K562 (cell line): ENCODE results near the gene MTHFD2. TPM values are rescaled to one million over a fixed set of nuclear protein-coding genes. Genes with fewer than 3 reads are reported as not detected.

Experiments
- ATAC-seq: fragments of 200-7000 bp; cut with Tn5 transposase; 3 replicates; pipeline ENCODE4 v1.9.1; 2020; ENCODE audit warnings: moderate library complexity
- BruUV-seq: library from RNA; stranded (reverse); fragments of 400-500 nt; replicated peaks from 2 replicates; lab custom pipeline; 2021; lab: Mats Ljungman, UMichigan
- CTCF ChIA-PET: fragments of 300-600 bp; formaldehyde crosslinking; extraction: SDS; loops from one replicate; lab custom pipeline; 2021; ENCODE audit warnings: low intra/inter-chr PET ratio; lab: Yijun Ruan, JAX
- POLR2A ChIA-PET: fragments of 300-600, 350-650 bp; sonication (Branson Sonifier 250); formaldehyde crosslinking; extraction: SDS; loops from one replicate; lab custom pipeline; 2021; ENCODE audit warnings: antibody characterized with exemption, inconsistent platforms; lab: Yijun Ruan, JAX
- DNase-seq, 4 experiments: peaks; one replicate each; pipeline versions ENCODE4 v3.0.0 to v3.0.0-alpha.2; 2011 to 2018; ENCODE audit warnings: low spot score in 3 of 4, mixed read lengths in 3 of 4; ENCODE audit errors: extremely low read depth in 1 of 4
- FAIRE-seq: peaks from 2 replicates; lab custom pipeline; 2011; peaks lifted over from hg19 to GRCh38; lab: Jason Lieb, UNC
- H2AFZ ChIP-seq: 2 replicates; pipeline ENCODE4 v1.6.0; 2011; ENCODE audit warnings: low read depth, low read length, control low read depth, inconsistent platforms
- H3K27ac ChIP-seq: fragments of 200-600 bp; 3 replicates; pipeline ENCODE4 v1.8.0; 2011; ENCODE audit warnings: low read depth, mild to moderate bottlenecking, control low read depth, inconsistent platforms, low read length, moderate library complexity, mixed read lengths; ENCODE audit errors: extremely low read depth
- H3K27me3 ChIP-seq, 2 experiments: fragments of 300-600 bp in 1 of 2; 2 replicates in 1 of 2; 3 replicates in 1 of 2; pipeline versions ENCODE4 v1.6.0 to v1.8.0; 2011; ENCODE audit warnings: inconsistent platforms in 2 of 2, low read length in 2 of 2, mild to moderate bottlenecking in 1 of 2, mixed read lengths in 1 of 2, moderate library complexity in 1 of 2; ENCODE audit not compliant: control insufficient read depth in 2 of 2, insufficient read depth in 2 of 2
- H3K36me3 ChIP-seq: fragments of 300-600 bp; 3 replicates; pipeline ENCODE4 v1.8.0; 2011; ENCODE audit warnings: mild to moderate bottlenecking, low read length, inconsistent platforms; ENCODE audit not compliant: control insufficient read depth, insufficient read depth
- H3K4me1 ChIP-seq, 2 experiments: fragments of 200-600 bp in 1 of 2; replicated peaks in 1 of 2; 2 replicates in 1 of 2; 3 replicates in 1 of 2; pipeline versions ENCODE4 v1.5.1 to v1.8.0; 2011; ENCODE audit warnings: inconsistent platforms in 2 of 2, low read length in 2 of 2, mild to moderate bottlenecking in 1 of 2, mixed read lengths in 1 of 2, moderate library complexity in 1 of 2; ENCODE audit not compliant: control insufficient read depth in 2 of 2, insufficient read depth in 2 of 2
- H3K4me2 ChIP-seq: 2 replicates; pipeline ENCODE4 v1.6.1; 2011; ENCODE audit warnings: low read length, control low read depth, inconsistent platforms, mixed read lengths; ENCODE audit not compliant: insufficient read depth
- H3K4me3 ChIP-seq: fragments of 200-600 bp; sonication (generic), shearing (Covaris generic); 2 replicates; pipeline ENCODE4 v1.5.1; 2016; ENCODE audit warnings: control low read depth, inconsistent platforms
- H3K79me2 ChIP-seq: fragments of 200-600 bp; 3 replicates; pipeline ENCODE4 v1.8.0; 2011; ENCODE audit warnings: low read length, inconsistent platforms; ENCODE audit not compliant: control insufficient read depth, insufficient read depth
- H3K9ac ChIP-seq, 2 experiments: 2 replicates each; pipeline versions ENCODE4 v1.6.0 to v1.6.1; 2011; ENCODE audit warnings: low read depth in 2 of 2, low read length in 2 of 2, control low read depth in 1 of 2, inconsistent platforms in 1 of 2, mild to moderate bottlenecking in 1 of 2, mixed read lengths in 1 of 2; ENCODE audit not compliant: insufficient read depth in 1 of 2
- H3K9me1 ChIP-seq: one replicate; pipeline ENCODE4 v1.6.0; 2011; ENCODE audit warnings: inconsistent platforms, mild to moderate bottlenecking, low read length, moderate library complexity; ENCODE audit not compliant: control insufficient read depth, insufficient read depth
- H3K9me3 ChIP-seq: replicated peaks from 2 replicates; pipeline ENCODE4 v1.5.1; 2011; ENCODE audit warnings: low read depth, low read length, inconsistent platforms; ENCODE audit not compliant: control insufficient read depth, insufficient read depth
- H4K20me1 ChIP-seq: replicated peaks from 2 replicates; pipeline ENCODE4 v1.6.1; 2011; ENCODE audit warnings: low read length, inconsistent platforms, mixed read lengths; ENCODE audit not compliant: control insufficient read depth, insufficient read depth
- ARHGAP35 ChIP-seq: fragments of 450-650 bp; IDR thresholded peaks from 2 replicates; pipeline ENCODE4 v1.6.1; 2018; ENCODE audit not compliant: partially characterized antibody
- ELF2 ChIP-seq: fragments of 250-450 bp; sonication (Bioruptor Pico); IDR thresholded peaks from 2 replicates; pipeline ENCODE4 v1.5.0; 2021; ENCODE audit warnings: mild to moderate bottlenecking
- GABPB2 ChIP-seq: fragments of 250-450 bp; sonication (Bioruptor Pico); conservative IDR thresholded peaks from 2 replicates; pipeline ENCODE4 v1.5.1; 2021; ENCODE audit warnings: mild to moderate bottlenecking
- KDM1A ChIP-seq, 2 experiments: fragments of 450-650 bp; IDR thresholded peaks; 2 replicates each; pipeline ENCODE4 v1.6.1; 2016; ENCODE audit warnings: mild to moderate bottlenecking in 2 of 2
- MECOM ChIP-seq: fragments of 250-450 bp; sonication (Bioruptor Pico); IDR thresholded peaks from 2 replicates; pipeline ENCODE4 v1.8.0; 2022; ENCODE audit warnings: inconsistent platforms
- MEIS2 ChIP-seq: fragments of 450-650 bp; IDR thresholded peaks from 2 replicates; pipeline ENCODE4 v1.6.1; 2014; ENCODE audit warnings: mild to moderate bottlenecking; ENCODE audit not compliant: partially characterized antibody
- NFE2 ChIP-seq: IDR thresholded peaks from 2 replicates; pipeline ENCODE4 v1.6.1; 2014; ENCODE audit warnings: antibody characterized with exemption, low read depth
- PHF20 ChIP-seq: fragments of 450-650 bp; IDR thresholded peaks from 2 replicates; pipeline ENCODE4 v1.6.1; 2018; ENCODE audit not compliant: partially characterized antibody
- PKNOX1 ChIP-seq: fragments of 450-650 bp; IDR thresholded peaks from 2 replicates; pipeline ENCODE4 v1.6.1; 2016
- POLR2AphosphoS5 ChIP-seq: IDR thresholded peaks from 2 replicates; pipeline ENCODE4 v1.6.1; 2011; ENCODE audit warnings: mild to moderate bottlenecking, low read depth, low read length, moderate library complexity; ENCODE audit not compliant: control insufficient read depth, insufficient read depth
- RB1 ChIP-seq: fragments of 450-650 bp; IDR thresholded peaks from 2 replicates; pipeline ENCODE4 v1.6.1; 2017; ENCODE audit warnings: low read depth, mild to moderate bottlenecking
- RBM39 ChIP-seq: fragments of 200-400 bp; formaldehyde crosslinking; optimal IDR thresholded peaks from 2 replicates; pipeline ENCODE3; 2018; ENCODE audit warnings: low read depth, low read length
- SPI1 ChIP-seq: IDR thresholded peaks from 2 replicates; pipeline ENCODE4 v1.6.1; 2011; ENCODE audit warnings: low read depth, low read length, control low read depth, borderline replicate concordance
- STAT5B ChIP-seq: fragments of 250-450 bp; sonication (Bioruptor Pico); IDR thresholded peaks from 2 replicates; pipeline ENCODE4 v1.8.0; 2021; ENCODE audit warnings: mild to moderate bottlenecking, inconsistent platforms
- ZNF146 ChIP-seq: IDR thresholded peaks from one replicate; pipeline ENCODE4 v1.6.1; 2018; ENCODE audit warnings: missing compliant biosample characterization; ENCODE audit not compliant: unreplicated experiment
- ZNF589 ChIP-seq: fragments of 200-800 bp; sonication (Bioruptor generic); IDR thresholded peaks from 2 replicates; pipeline ENCODE4 v1.6.1; 2016; ENCODE audit warnings: low read depth, missing genetic modification characterization, missing compliant biosample characterization
- ZNF75A ChIP-seq: fragments of 450-650 bp; formaldehyde crosslinking; IDR thresholded peaks from 2 replicates; pipeline ENCODE4 v1.4.0; 2020; ENCODE audit warnings: mild to moderate bottlenecking
- ZNF780A ChIP-seq: fragments of 250-450 bp; sonication (Bioruptor Pico); IDR thresholded peaks from 2 replicates; pipeline ENCODE4 v1.5.0; 2021; ENCODE audit warnings: mild to moderate bottlenecking
- WGBS: fragments of 100-300 bp; shearing (Covaris generic); methylation state at CpG from one replicate; pipeline ENCODE4 v1.1.6; 2016; ENCODE audit warnings: low coverage, mixed read lengths; ENCODE audit not compliant: insufficient coverage; ENCODE audit errors: missing lambda C conversion rate; 5-methylcytosine and 5-hydroxymethylcytosine counted together
- in situ Hi-C: fragments of 300-500 bp; cut with MboI; formaldehyde crosslinking; loops from 4 replicates; pipeline ENCODE4 v1.15.0; 2018; ENCODE audit warnings: inconsistent platforms, mixed read lengths
- intact Hi-C: fragments of 100-400 bp; cut with micrococcal nuclease; formaldehyde crosslinking; loops from 2 replicates; pipeline ENCODE4 v1.14.2; 2022
- polyA plus RNA-seq, 8 experiments: library from polyadenylated mRNA; depleted of rRNA in 4 of 8; stranded (reverse) in 5 of 8; unstranded in 3 of 8; fragments of >200 nt; fragmentation: Nextera tagmentation in 2 of 8; fragmentation: Illumina TruSeq in 1 of 8; extraction: Ambion mirVana in 2 of 8; extraction: Trizol in 1 of 8; gene quantifications; 2 replicates each; pipeline versions ENCODE4 v1.2.1 to v1.2.3, GENCODE V29; 2011 to 2014; ENCODE audit warnings: inconsistent platforms in 1 of 8, missing spikeins in 1 of 8
- total RNA-seq, 7 experiments: library from RNA; depleted of rRNA in 6 of 7; stranded (reverse); fragments of >200 nt in 6 of 7; fragmentation: Illumina TruSeq in 2 of 7; extraction: Trizol in 2 of 7; gene quantifications; 2 replicates each; pipeline versions ENCODE4 v1.2.1 to v1.2.3, GENCODE V29; 2011 to 2021; ENCODE audit warnings: low replicate concordance in 1 of 7
- TF ChIP-seq, protein P1 (sequence below): fragments of 450-650 bp; IDR thresholded peaks from 2 replicates; pipeline ENCODE4 v1.6.1; 2016; ENCODE audit warnings: mild to moderate bottlenecking

MTHFD2 gene
- total and polyA plus RNA-seq, 9 of the 15 experiments (the other 6 are each of a cell fraction or from before 2014, with no cell fraction given), result 113 to 520 (median 234) TPM

GRCh38 chr2:74149570-74150319, 48.7 kb upstream of the MTHFD2 start:
- WGBS, result 11% methylated on average over 7 of the region's 7 CpGs
- TF ChIP-seq GABPB2, result no peak
- TF ChIP-seq MECOM (CRISPR knock-in tag), result 0 out of 2 replicates have a peak, but pooled peaks have one; percentile 29
- no peak for TF ChIP-seq KDM1A (IDR thresholded peaks at IDR 0.05)
- TF ChIP-seq NFE2, result no peak
- TF ChIP-seq, protein P1, sequence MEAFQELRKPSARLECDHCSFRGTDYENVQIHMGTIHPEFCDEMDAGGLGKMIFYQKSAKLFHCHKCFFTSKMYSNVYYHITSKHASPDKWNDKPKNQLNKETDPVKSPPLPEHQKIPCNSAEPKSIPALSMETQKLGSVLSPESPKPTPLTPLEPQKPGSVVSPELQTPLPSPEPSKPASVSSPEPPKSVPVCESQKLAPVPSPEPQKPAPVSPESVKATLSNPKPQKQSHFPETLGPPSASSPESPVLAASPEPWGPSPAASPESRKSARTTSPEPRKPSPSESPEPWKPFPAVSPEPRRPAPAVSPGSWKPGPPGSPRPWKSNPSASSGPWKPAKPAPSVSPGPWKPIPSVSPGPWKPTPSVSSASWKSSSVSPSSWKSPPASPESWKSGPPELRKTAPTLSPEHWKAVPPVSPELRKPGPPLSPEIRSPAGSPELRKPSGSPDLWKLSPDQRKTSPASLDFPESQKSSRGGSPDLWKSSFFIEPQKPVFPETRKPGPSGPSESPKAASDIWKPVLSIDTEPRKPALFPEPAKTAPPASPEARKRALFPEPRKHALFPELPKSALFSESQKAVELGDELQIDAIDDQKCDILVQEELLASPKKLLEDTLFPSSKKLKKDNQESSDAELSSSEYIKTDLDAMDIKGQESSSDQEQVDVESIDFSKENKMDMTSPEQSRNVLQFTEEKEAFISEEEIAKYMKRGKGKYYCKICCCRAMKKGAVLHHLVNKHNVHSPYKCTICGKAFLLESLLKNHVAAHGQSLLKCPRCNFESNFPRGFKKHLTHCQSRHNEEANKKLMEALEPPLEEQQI, result no peak
- no peak for TF ChIP-seq POLR2AphosphoS5
- no peak for TF ChIP-seq STAT5B (CRISPR knock-in tag)
- peak; percentile 32; the same call in 1 of the 2 replicates for TF ChIP-seq SPI1
- TF ChIP-seq MEIS2, result peak; percentile 43
- peak; percentile 45 for TF ChIP-seq PKNOX1
- TF ChIP-seq ZNF146, result no peak
- TF ChIP-seq RBM39, result no peak
- no peak for TF ChIP-seq ZNF780A (CRISPR knock-in tag)
- no peak for TF ChIP-seq PHF20
- no peak for TF ChIP-seq ELF2 (CRISPR knock-in tag)
- no peak for TF ChIP-seq RB1
- TF ChIP-seq ARHGAP35, result no peak
- peak; percentile 64; the same call in 1 of the 2 replicates for TF ChIP-seq ZNF589 (CRISPR knock-in tag)
- no peak for TF ChIP-seq ZNF75A

More at GRCh38 chr2:74149570-74150319, 48.7 kb upstream of the MTHFD2 start:
- no peaks in the 10 kb centered on the region for H3K9me3 ChIP-seq
- peaks cover 31 to 35% of the 10 kb centered on the region in 2 experiments for H3K4me1 ChIP-seq
- peak overlapping the region; percentile 39 to 82; a peak in 3 of 4 replicates for H3K9ac ChIP-seq
- peak; percentile 37 for FAIRE-seq
- ATAC-seq, result no peak
- peak overlapping the region; percentile 80 for H3K27ac ChIP-seq
- intact Hi-C loops, result loop anchor here (2.0 to 10.0 kb wide), 4 partner anchors 49 to 465 kb away; partner anchors contain the start of genes DGUOK, MTHFD2 and STAMBP
- ChIA-PET POLR2A (interaction anchor here (0.5 to 7.8 kb wide), 18 partner anchors 11 to 468 kb away, joined by 3 to 56 read pairs (median 3); partner anchors contain the start of genes MOB1A and MTHFD2), CTCF (interaction anchor here (0.6 kb wide), 1 partner anchor 45 kb away, joined by 3 read pairs; no protein-coding TSS in a partner anchor)
- H3K4me2 ChIP-seq, result peak overlapping the region; percentile 96
- H3K27me3 ChIP-seq, result no peaks in the 10 kb centered on the region
- H3K4me3 ChIP-seq, result peak overlapping the region; percentile 64
- H3K79me2 ChIP-seq, result peaks cover 74% of the 10 kb centered on the region
- 0 out of 2 replicates have a peak overlapping the region, but pooled peaks have one; percentile 11 for H2AFZ ChIP-seq
- no peaks in the 10 kb centered on the region for H4K20me1 ChIP-seq
- in situ Hi-C loops, result no loop called here
- no TSS peak for BruUV-seq
- no peaks in the 10 kb centered on the region for H3K9me1 ChIP-seq
- DNase-seq, result peak in 2 of 4 experiments; percentile 41 to 48
- H3K36me3 ChIP-seq, result peaks cover 64% of the 10 kb centered on the region
